Right cardiac atrium (tissue), 5 donors: ENCODE measurements around the gene ANP32B. TPM values are rescaled to one million over a fixed set of nuclear protein-coding genes. Genes with fewer than 3 reads are reported as not detected.
"Not testable (repeated sequence)": the region's sequence is repeated elsewhere in the genome, so short reads cannot be mapped to it uniquely, and the experiment has no call there.

ENCODE experiments used
- ATAC-seq, 2 donors: fragments of 200-7000 bp; cut with Tn5 transposase; one replicate each; pipeline versions ENCODE4 v1.8.0 to v1.9.1; 2020; ENCODE audit warnings: moderate library complexity in 2 of 2, mild to moderate bottlenecking in 1 of 2
- DNase-seq, 3 donors: peaks; one replicate each; pipeline ENCODE4 v3.0.0-alpha.2; 2020
- H3K27ac ChIP-seq: one replicate; pipeline ENCODE4 v1.5.1; 2013; ENCODE audit warnings: mild to moderate bottlenecking, low read length, control low read depth, moderate library complexity
- H3K27me3 ChIP-seq: one replicate; pipeline ENCODE4 v1.6.1; 2013; ENCODE audit not compliant: control insufficient read depth, insufficient read depth
- H3K4me1 ChIP-seq: one replicate; pipeline ENCODE4 v1.6.1; 2013; ENCODE audit warnings: low read length; ENCODE audit not compliant: control insufficient read depth, insufficient read depth
- H3K4me3 ChIP-seq: one replicate; pipeline ENCODE4 v1.5.1; 2013; ENCODE audit warnings: low read length, control low read depth
- H3K9me3 ChIP-seq: one replicate; pipeline ENCODE4 v1.6.1; 2013; ENCODE audit warnings: low read length; ENCODE audit not compliant: control insufficient read depth
- WGBS: extraction: QIAGEN DNeasy Blood & Tissue Kit; methylation state at CpG from one replicate; pipeline ENCODE4 v1.1.7; 2013; 5-methylcytosine and 5-hydroxymethylcytosine counted together
- intact Hi-C, 4 donors: fragments of 100-400 bp; cut with DNase I; formaldehyde crosslinking; loops; one replicate each; pipeline versions ENCODE4 v1.11.0 to v1.14.0; 2022 to 2023
- polyA plus RNA-seq: library from polyadenylated mRNA; stranded (reverse); fragments of 200-250 nt; gene quantifications from one replicate; pipeline ENCODE4 v1.2.3, GENCODE V29; 2013
- total RNA-seq, 4 donors: library from RNA; stranded (reverse); fragmentation: NEBNext Ultra II Directional; extraction: Animal tissue kit (Norgen Biotek cat#: 25700); gene quantifications; one replicate each; pipeline ENCODE4 v1.2.1, GENCODE V29; 2021
- donor health status: healthy with polysubstance abuse.
- donor health status: DM: no; HTN: yes; CAD: no.
- donor health status: DM: no; HTN: no; CAD: no.
- donor health status: DM: no; HTN: yes; CAD: no; lungs with severe emphysema.
- donor health status: DM: yes; HTN: yes; CAD: no.

Gene ANP32B
- total and polyA plus RNA-seq, 5 donors: 60.4 to 74.5 (median 66.6) TPM

- ATAC-seq (no peak), DNase-seq (no peak)
- Histone ChIP-seq H3K27ac (no peak overlapping the region), H3K9me3 (no peaks in the 10 kb centered on the region), H3K4me1 (peaks cover 2% of the 10 kb centered on the region), H3K27me3 (no peaks in the 10 kb centered on the region), H3K4me3 (no peak overlapping the region)
- 69% methylated on average over 2 of the region's 2 CpGs for WGBS
- intact Hi-C loops: no loop called here
These were observed 19.9 kb upstream of the ANP32B start for GRCh38 chr9:97963232-97963631.

DNA sequence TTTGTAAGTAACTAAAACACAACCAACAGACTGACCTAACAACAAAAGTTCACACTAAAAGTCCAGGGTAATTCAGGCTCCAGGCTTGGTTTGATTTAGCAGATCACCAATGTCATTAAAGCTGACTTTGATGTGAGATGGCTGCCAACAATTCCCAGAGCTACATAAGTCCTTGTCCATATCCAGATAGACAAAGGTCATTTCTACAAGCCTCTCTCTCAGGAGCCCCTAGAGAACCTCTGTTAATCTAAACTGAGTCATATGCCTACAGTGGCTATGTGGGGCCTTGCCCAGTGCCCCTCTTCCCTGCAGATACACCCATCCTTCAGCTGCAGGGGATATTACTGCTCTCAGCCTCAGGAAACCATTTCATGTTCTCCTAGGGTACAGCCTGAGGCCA, 18.2 kb upstream of the ANP32B start:
- no peaks in the 10 kb centered on the region for H3K9me3 ChIP-seq
- H3K27me3 ChIP-seq: no peaks in the 10 kb centered on the region
- DNase-seq (no peak), ATAC-seq (no peak)
- intact Hi-C loops: no loop called here
- peaks cover 2% of the 10 kb centered on the region for H3K4me1 ChIP-seq
- H3K4me3 ChIP-seq: no peak overlapping the region
- no peak overlapping the region for H3K27ac ChIP-seq

- no peak for DNase-seq
- H3K9me3 ChIP-seq: no peaks in the 10 kb centered on the region
- WGBS: 15% methylated on average over 1 of the region's 1 CpG
- no peak for ATAC-seq
- H3K4me1 ChIP-seq: no peaks in the 10 kb centered on the region
- no peak overlapping the region for H3K4me3 ChIP-seq
- peaks cover 3% of the 10 kb centered on the region for H3K27me3 ChIP-seq
- H3K27ac ChIP-seq: no peak overlapping the region
- intact Hi-C loops: no loop called here
These were observed 16.6 kb upstream of the ANP32B start for GRCh38 chr9:97966493-97966892.

DNA sequence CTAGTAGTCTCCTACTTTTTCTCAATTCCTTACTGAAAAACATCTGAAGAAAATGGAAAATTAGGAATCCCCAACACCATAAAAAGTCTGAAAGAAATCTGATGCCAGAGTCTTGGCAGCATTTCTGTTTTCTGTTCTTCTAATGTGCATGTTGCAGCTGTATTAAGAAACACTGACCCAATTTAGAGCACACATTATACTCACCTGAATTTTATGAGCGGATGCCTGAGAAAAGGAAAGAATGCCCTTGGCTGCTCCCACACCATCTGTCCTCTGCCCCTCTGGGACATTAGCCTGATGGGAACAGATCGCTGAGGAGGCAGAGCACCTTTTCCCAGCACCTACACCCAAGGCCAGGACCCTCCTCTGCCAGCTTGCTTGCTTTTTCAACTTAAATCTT, 14.1 kb upstream of the ANP32B start:
- H3K4me3 ChIP-seq: no peak overlapping the region
- 89% methylated on average over 2 of the region's 2 CpGs for WGBS
- intact Hi-C loops: no loop called here
- no peak overlapping the region for H3K27ac ChIP-seq
- H3K4me1 ChIP-seq: no peaks in the 10 kb centered on the region
- peaks cover 3% of the 10 kb centered on the region for H3K27me3 ChIP-seq
- no peak for DNase-seq
- no peak for ATAC-seq
- no peaks in the 10 kb centered on the region for H3K9me3 ChIP-seq

- Histone ChIP-seq H3K27ac (no peak overlapping the region), H3K4me1 (no peaks in the 10 kb centered on the region), H3K27me3 (peaks cover 3% of the 10 kb centered on the region), H3K9me3 (no peaks in the 10 kb centered on the region), H3K4me3 (no peak overlapping the region)
- DNase-seq (no peak), ATAC-seq (no peak)
- 64% methylated on average over 7 of the region's 7 CpGs for WGBS
- intact Hi-C loops: no loop called here
These were observed 13.0 kb upstream of the ANP32B start for GRCh38 chr9:97970165-97970564.

DNA sequence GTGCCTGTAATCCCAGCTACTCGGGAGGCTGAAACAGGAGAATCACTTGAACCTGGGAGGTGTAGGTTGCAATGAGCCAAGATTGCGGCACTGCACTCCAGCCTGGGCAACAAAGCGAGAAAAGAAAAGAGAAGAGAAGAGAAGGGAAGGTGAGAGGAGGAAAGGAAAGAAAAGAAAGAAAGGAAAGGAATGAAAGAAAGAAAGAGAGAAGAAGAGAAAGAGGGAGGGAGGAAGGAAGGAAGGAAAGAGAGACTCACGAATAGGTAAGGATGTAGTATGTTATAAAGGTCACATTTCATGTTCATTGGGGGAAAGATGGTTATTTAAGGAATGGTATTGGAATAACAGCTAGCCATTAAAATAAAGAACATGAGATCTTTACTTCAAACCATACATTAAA, 10.4 kb upstream of the ANP32B start:
- H3K27me3 ChIP-seq: peaks cover 3% of the 10 kb centered on the region
- WGBS: 81% methylated on average over 4 of the region's 4 CpGs
- H3K4me3 ChIP-seq: no peak overlapping the region
- no peaks in the 10 kb centered on the region for H3K4me1 ChIP-seq
- no peak for DNase-seq
- no peak for ATAC-seq
- intact Hi-C loops: no loop called here
- H3K9me3 ChIP-seq: no peaks in the 10 kb centered on the region
- H3K27ac ChIP-seq: no peak overlapping the region

- H3K4me3 ChIP-seq: no peak overlapping the region
- peaks cover 3% of the 10 kb centered on the region for H3K27me3 ChIP-seq
- DNase-seq (no peak), ATAC-seq (no peak)
- WGBS: 64% methylated on average over 1 of the region's 1 CpG
- no peaks in the 10 kb centered on the region for H3K9me3 ChIP-seq
- H3K4me1 ChIP-seq: no peaks in the 10 kb centered on the region
- no peak overlapping the region for H3K27ac ChIP-seq
- intact Hi-C loops: no loop called here
These were observed 7.8 kb upstream of the ANP32B start for GRCh38 chr9:97975376-97975775.

GRCh38 chr9:97976633-97977032, 6.5 kb upstream of the ANP32B start:
- H3K27ac ChIP-seq, H3K4me1 ChIP-seq, H3K27me3 ChIP-seq, DNase-seq, H3K4me3 ChIP-seq, ATAC-seq, H3K9me3 ChIP-seq, intact Hi-C loops: not testable (repeated sequence)
- WGBS: 94% methylated on average over 10 of the region's 10 CpGs

DNA sequence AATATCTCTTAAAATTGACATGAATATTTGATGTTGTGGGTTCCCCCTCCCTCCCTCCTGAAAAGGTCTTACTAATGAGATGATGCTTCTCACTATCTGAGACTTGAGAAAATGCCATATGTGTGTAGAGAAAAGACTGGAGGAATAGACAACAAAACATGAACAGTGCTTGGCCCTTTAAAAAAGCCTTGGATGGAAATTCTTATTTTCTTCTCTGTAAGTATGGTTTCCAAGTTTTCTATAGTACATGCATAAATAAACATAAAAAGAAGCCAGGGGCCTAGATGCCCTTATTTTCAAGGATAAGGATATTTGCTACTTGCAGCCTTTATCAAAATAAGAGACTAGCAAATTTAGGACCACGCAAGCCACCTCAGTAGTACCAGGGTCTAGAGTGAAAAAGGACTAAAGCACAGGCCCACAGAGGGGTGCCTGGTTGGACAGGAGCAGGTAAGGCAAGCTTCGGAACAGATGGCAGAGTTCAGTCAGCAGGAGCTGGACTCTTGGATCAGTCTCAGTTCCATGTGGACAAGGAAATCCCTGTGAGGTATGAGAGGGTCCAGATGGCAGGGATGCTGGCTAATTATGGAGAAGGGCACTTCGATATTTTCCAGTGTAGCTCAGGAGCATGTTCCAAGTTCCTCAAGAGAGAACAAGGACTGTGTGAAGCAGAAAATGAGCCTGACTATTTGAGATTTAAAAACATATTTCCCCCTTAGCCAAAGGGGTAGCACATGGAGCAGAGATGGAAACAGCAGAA, 4.6 kb upstream of the ANP32B start:
- Histone ChIP-seq H3K9me3 (no peaks in the 10 kb centered on the region), H3K4me1 (no peaks in the 10 kb centered on the region), H3K4me3 (no peak overlapping the region), H3K27me3 (no peaks in the 10 kb centered on the region), H3K27ac (no peak overlapping the region)
- ATAC-seq (no peak), DNase-seq (no peak)
- intact Hi-C loops: no loop called here
- 89% methylated on average over 3 of the region's 3 CpGs for whole genome bisulfite sequencing

- no peak for ATAC-seq
- Histone ChIP-seq H3K4me3 (no peak overlapping the region), H3K27ac (no peak overlapping the region), H3K27me3 (no peaks in the 10 kb centered on the region), H3K9me3 (no peaks in the 10 kb centered on the region), H3K4me1 (no peaks in the 10 kb centered on the region)
- 75% methylated on average over 7 of the region's 7 CpGs for WGBS
- no peak for DNase-seq
- intact Hi-C loops: loop anchor here in 3 of 4 donors (5.0 to 10.0 kb wide), 4 partner anchors 52 to 58 kb away; partner anchors contain the start of gene TRMO (in 3 of the 3)
These were observed 3.2 kb upstream of the ANP32B start for GRCh38 chr9:97979788-97980478.

DNA sequence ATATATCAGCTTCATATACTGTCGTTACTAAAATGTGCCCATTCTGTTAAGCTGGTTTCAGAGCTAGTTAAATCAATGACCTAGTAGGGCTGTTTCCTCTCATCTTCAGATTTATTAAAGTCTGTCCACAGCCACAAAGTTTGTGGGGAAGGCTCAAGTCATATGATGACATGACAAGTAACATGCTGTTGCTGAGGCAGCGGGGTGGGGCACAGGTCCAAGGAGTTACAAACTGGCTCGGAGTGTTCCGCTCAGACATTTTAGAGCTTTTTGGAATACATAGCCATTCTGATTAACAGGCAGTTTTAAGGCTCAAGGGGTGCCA, 2.7 kb upstream of the ANP32B start:
- no peak overlapping the region for H3K4me3 ChIP-seq
- WGBS: 57% methylated on average over 4 of the region's 4 CpGs
- ATAC-seq (no peak), DNase-seq (peak; percentile 72 to 88 (median 86))
- H3K27ac ChIP-seq: no peak overlapping the region
- H3K27me3 ChIP-seq: no peaks in the 10 kb centered on the region
- no peaks in the 10 kb centered on the region for H3K9me3 ChIP-seq
- intact Hi-C loops: loop anchor here in 3 of 4 donors (5.0 to 10.0 kb wide), 4 partner anchors 52 to 58 kb away; partner anchors contain the start of gene TRMO (in 3 of the 3)
- H3K4me1 ChIP-seq: no peaks in the 10 kb centered on the region
